Peyer's patch (tissue), 4 donors: ENCODE data around the gene TM7SF2. TPM values are rescaled to one million over a fixed set of nuclear protein-coding genes. Genes with fewer than 3 reads are reported as not detected.

Source experiments
- DNase-seq, 3 donors: peaks; one replicate each; pipeline ENCODE4 v3.0.0-alpha.2; 2017 to 2019
- H3K27ac ChIP-seq, 4 donors: fragments of 200-600 bp; sonication (generic); one replicate each; pipeline ENCODE4 v1.5.1; 2016 to 2019
- H3K27me3 ChIP-seq, 2 donors: fragments of 200-600 bp; sonication (generic); one replicate each; pipeline ENCODE4 v1.5.1; 2019
- H3K36me3 ChIP-seq, 3 donors: fragments of 200-600 bp; sonication (generic); one replicate each; pipeline ENCODE4 v1.5.1; 2016 to 2019
- H3K4me1 ChIP-seq, 4 donors: fragments of 200-600 bp; sonication (generic); one replicate each; pipeline ENCODE4 v1.5.1; 2016 to 2019
- H3K4me3 ChIP-seq, 4 donors: fragments of 200-600 bp; sonication (generic); 1 replicate in 3 of 4; 2 replicates in 1 of 4; pipeline ENCODE4 v1.5.1; 2016 to 2019; ENCODE audit warnings: mild to moderate bottlenecking in 1 of 4
- H3K9me3 ChIP-seq, 4 donors: fragments of 200-600 bp; sonication (generic); one replicate each; pipeline ENCODE4 v1.5.1; 2016 to 2019; ENCODE audit warnings: mild to moderate bottlenecking in 1 of 4
- POLR2A ChIP-seq, 2 donors: fragments of 450-650 bp; IDR thresholded peaks; one replicate each; pipeline ENCODE4 v1.5.1; 2017; ENCODE audit warnings: antibody characterized with exemption in 2 of 2, mild to moderate bottlenecking in 2 of 2, moderate library complexity in 2 of 2
- total RNA-seq, 4 donors: library from RNA; depleted of rRNA; stranded (reverse); fragments of >200 nt; gene quantifications; one replicate each; pipeline ENCODE4 v1.1.0, GENCODE V29; 2016
- TF ChIP-seq, protein P1 (sequence below), 6 experiments: fragments of 450-650 bp in 4 of 6; fragments of 200-600 bp in 2 of 6; sonication (generic) in 1 of 6; IDR thresholded peaks; one replicate each; pipeline ENCODE4 v1.5.1; 2017 to 2019; ENCODE audit warnings: antibody characterized with exemption in 6 of 6, mild to moderate bottlenecking in 3 of 6, moderate library complexity in 1 of 6

The TM7SF2 gene
- total RNA-seq, 4 donors from 2014 or later: 19.8 to 78.1 (median 58.5) TPM

DNA sequence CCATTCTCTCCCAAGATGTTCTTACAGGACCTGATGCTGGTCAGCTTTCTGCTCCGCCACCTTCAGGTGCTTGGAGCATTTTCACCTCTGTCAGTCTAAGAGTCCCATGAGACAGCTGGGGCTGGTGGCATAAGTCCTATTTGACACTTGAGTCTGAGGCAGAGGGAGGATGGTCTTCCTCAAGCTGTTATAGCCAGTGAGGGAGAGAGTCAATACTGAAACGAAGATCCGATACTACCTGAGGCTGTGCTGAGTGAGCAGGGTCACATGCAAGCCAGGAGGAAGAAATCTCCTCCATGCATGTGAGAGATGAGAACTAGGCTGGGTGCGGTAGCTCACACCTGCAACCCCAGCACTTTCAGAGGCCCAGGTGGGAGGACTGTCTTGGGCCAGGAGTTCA, 22.1 kb upstream of the TM7SF2 start:
- DNase-seq: no peak
- TF ChIP-seq, protein P1, sequence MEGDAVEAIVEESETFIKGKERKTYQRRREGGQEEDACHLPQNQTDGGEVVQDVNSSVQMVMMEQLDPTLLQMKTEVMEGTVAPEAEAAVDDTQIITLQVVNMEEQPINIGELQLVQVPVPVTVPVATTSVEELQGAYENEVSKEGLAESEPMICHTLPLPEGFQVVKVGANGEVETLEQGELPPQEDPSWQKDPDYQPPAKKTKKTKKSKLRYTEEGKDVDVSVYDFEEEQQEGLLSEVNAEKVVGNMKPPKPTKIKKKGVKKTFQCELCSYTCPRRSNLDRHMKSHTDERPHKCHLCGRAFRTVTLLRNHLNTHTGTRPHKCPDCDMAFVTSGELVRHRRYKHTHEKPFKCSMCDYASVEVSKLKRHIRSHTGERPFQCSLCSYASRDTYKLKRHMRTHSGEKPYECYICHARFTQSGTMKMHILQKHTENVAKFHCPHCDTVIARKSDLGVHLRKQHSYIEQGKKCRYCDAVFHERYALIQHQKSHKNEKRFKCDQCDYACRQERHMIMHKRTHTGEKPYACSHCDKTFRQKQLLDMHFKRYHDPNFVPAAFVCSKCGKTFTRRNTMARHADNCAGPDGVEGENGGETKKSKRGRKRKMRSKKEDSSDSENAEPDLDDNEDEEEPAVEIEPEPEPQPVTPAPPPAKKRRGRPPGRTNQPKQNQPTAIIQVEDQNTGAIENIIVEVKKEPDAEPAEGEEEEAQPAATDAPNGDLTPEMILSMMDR (IDR thresholded peaks at IDR 0.05): no peak
- no peak for TF ChIP-seq POLR2A (IDR thresholded peaks at IDR 0.05)
- Histone ChIP-seq H3K27me3 (no peaks in the 10 kb centered on the region), H3K36me3 (peaks cover 0 to 46% (median 0%) of the 10 kb centered on the region in 3 donors), H3K4me1 (peaks cover 5 to 10% (median 5%) of the 10 kb centered on the region in 4 donors), H3K4me3 (no peak overlapping the region), H3K27ac (no peak overlapping the region), H3K9me3 (no peaks in the 10 kb centered on the region)

DNA sequence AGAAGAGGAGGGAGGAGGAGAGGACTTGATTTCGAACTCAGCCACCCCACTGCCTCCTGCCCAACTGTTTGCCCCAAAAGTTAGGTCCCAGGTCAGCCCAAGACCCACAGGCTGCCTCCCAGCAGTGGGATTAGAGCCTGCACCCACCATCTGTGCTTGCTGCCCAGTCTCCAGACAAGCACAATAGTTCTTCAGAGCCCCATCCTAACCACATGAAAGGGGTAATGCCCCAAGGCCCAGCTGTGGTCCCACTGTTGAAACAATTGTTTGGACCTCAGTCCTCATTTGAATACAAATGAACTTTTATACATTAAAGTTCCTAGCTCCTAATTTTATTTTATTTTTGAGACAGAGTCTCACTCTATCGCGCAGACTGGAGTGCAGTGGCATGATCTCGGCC, 21.0 kb upstream of the TM7SF2 start:
- no peak for TF ChIP-seq POLR2A (IDR thresholded peaks at IDR 0.05)
- TF ChIP-seq, protein P1 (IDR thresholded peaks at IDR 0.05): no peak
- Histone ChIP-seq H3K4me1 (no peaks in the 10 kb centered on the region), H3K4me3 (no peak overlapping the region), H3K27me3 (no peaks in the 10 kb centered on the region), H3K36me3 (peaks cover 0 to 39% (median 0%) of the 10 kb centered on the region in 3 donors), H3K9me3 (no peaks in the 10 kb centered on the region), H3K27ac (no peak overlapping the region)
- no peak for DNase-seq

DNA sequence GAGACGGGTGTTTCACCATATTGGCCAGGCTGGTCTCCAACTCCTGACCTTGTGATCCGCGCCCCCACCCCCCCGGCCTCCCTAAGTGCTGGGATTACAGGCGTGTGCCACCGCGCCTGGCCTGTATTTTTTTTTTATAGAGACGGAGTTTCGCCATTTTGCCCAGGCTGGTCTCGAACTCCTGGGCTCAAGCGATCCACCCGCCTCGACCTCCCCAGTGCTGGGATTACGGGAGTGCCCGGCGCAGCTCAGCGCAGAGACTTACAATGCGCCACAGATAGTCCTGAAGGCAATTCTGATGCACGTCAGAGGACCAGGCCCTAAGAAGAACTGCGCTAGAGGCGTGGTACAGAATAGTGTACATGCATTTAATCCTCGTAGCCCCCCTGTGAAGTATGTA, 16.2 kb upstream of the TM7SF2 start:
- TF ChIP-seq, protein P1 (IDR thresholded peaks at IDR 0.05): no peak
- no peak for TF ChIP-seq POLR2A (IDR thresholded peaks at IDR 0.05)
- no peaks in the 10 kb centered on the region for H3K9me3 ChIP-seq
- H3K4me1 ChIP-seq: peaks cover 4 to 9% (median 7%) of the 10 kb centered on the region in 4 donors
- peaks cover 0 to 16% (median 0%) of the 10 kb centered on the region in 3 donors for H3K36me3 ChIP-seq
- peak in 1 of 3 donors; percentile 45 for DNase-seq
- peak overlapping the region; percentile 88 to 94 (median 92) for H3K27ac ChIP-seq
- no peaks in the 10 kb centered on the region for H3K27me3 ChIP-seq
- peak overlapping the region in 3 of 4 donors; percentile 78 to 91 (median 87) for H3K4me3 ChIP-seq

DNA sequence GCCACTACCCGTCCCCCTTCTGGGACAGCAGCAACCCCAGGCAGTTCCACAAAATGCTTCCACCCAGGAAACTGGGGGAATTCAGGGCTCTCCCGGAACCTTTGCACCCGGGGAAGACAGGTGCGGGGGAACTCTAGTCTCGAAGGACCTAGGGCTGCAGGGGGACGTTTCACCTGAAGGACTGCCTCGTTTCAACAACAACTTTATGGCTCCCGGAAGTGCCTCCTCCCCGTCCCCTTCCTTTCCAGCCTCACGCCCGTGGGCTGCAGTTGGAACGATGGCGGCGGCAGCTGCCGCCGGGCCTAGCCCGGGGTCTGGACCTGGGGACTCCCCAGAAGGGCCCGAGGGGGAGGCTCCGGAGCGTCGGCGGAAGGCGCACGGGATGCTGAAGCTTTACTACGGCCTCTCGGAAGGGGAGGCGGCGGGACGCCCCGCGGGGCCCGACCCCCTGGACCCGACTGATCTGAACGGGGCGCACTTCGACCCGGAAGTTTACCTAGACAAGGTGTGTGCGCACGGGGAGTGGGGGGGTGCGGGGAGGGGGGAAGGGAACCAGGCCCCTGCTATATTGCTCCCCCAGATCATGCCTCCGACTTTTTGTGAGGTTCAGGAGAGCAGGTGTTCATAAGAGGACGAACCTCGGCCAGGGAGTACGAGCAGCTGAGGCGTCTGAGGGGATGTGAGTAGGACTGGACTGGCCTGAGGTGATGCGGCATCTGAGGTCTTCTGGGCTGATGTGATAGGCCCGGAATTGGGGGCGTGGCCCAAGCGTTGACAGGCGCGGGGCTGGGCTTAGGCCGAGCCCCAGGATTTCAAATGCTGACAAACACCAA, 15.5 kb upstream of the TM7SF2 start, which contains the start of gene VPS51:
VPS51 (plus strand) TSS at position 241 of the 833 bp plus-strand sequence; CDS start at position 278, 37 bp downstream.
- Histone ChIP-seq H3K27ac (peak within 1 kb of the TSS; percentile 88 to 94 (median 92)), H3K4me3 (peak within 1 kb of the TSS; percentile 63 to 91 (median 82)), H3K9me3 (no peaks in the 10 kb centered on the region), H3K36me3 (peaks cover 0 to 16% (median 0%) of the 10 kb centered on the region in 3 donors), H3K27me3 (no peaks in the 10 kb centered on the region), H3K4me1 (peaks cover 4 to 9% (median 7%) of the 10 kb centered on the region in 4 donors)
- DNase-seq: peak; percentile 92 to 96 (median 92)
- TF ChIP-seq, protein P1 (IDR thresholded peaks at IDR 0.05): peak in 4 of 6 experiments; percentile 27 to 42 (median 30)
- peak; percentile 54 to 56 for TF ChIP-seq POLR2A (IDR thresholded peaks at IDR 0.05)

DNA sequence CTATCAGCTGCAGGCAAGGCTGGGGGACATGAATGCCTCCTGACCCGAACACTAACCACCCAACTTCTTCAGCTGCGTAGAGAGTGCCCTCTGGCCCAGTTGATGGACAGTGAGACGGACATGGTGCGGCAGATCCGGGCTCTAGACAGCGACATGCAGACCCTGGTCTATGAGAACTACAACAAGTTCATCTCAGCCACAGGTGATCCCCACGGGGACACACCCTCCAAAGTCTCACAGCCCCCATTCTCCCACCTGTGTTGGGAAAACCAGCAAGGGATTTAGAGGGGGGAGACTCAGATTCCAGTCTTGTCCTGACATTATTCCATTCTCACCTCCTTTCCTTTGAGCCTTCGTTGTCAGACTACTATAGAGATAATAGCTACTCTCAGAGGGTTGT, 14.7 kb upstream of the TM7SF2 start:
- DNase-seq: no peak
- H3K27ac ChIP-seq: peak overlapping the region; percentile 88 to 94 (median 92)
- TF ChIP-seq, protein P1 (IDR thresholded peaks at IDR 0.05): no peak
- TF ChIP-seq POLR2A (IDR thresholded peaks at IDR 0.05): no peak

More for the DNA sequence above, 14.7 kb upstream of the TM7SF2 start:
- Histone ChIP-seq H3K9me3 (no peaks in the 10 kb centered on the region), H3K27me3 (no peaks in the 10 kb centered on the region), H3K4me1 (peaks cover 4 to 9% (median 7%) of the 10 kb centered on the region in 4 donors), H3K36me3 (peaks cover 0 to 16% (median 0%) of the 10 kb centered on the region in 3 donors), H3K4me3 (peak overlapping the region; percentile 63 to 91 (median 82))
